Stimulated activated CD4-positive, alpha-beta T cell treated with anti-CD3 and anti-CD28 coated beads, Interleukin-2, amount 100 ng/mL, for 24 hours (primary cell): ENCODE results near the gene ETV6.
"Not testable (repeated sequence)": the region's sequence is repeated elsewhere in the genome, so short reads cannot be mapped to it uniquely, and the experiment has no call there.

Experiments
- DNase-seq, 2 donors: peaks; one replicate each; pipeline ENCODE4 v3.0.0-alpha.2; 2020

ETV6 gene

GRCh38 chr12:11649413-11650285, at the start of gene ETV6:
TSS of gene ETV6 (plus strand) at chr12:11649674. CDS start at chr12:11650128, 454 bp downstream.
- peak; percentile 79 to 84 for DNase-seq

- DNase-seq: no peak
Measured at GRCh38 chr12:11600199-11600598, 49.3 kb upstream of the ETV6 start.

GRCh38 chr12:11601647-11602046, 47.8 kb upstream of the ETV6 start:
- no peak for DNase-seq

- no peak for DNase-seq
Measured at GRCh38 chr12:11607313-11608081, 42.0 kb upstream of the ETV6 start.

GRCh38 chr12:11609045-11609444, 40.4 kb upstream of the ETV6 start:
- DNase-seq: no peak

- no peak for DNase-seq
Measured at GRCh38 chr12:11615481-11615880, 34.0 kb upstream of the ETV6 start.

GRCh38 chr12:11618046-11618445, 31.4 kb upstream of the ETV6 start:
- DNase-seq: no peak

GRCh38 chr12:11621797-11622423, 27.6 kb upstream of the ETV6 start:
- no peak for DNase-seq

- no peak for DNase-seq
Measured at GRCh38 chr12:11622876-11623281, 26.6 kb upstream of the ETV6 start.

- DNase-seq: no peak
Measured at GRCh38 chr12:11623382-11623781, 26.1 kb upstream of the ETV6 start.

GRCh38 chr12:11624116-11624515, 25.4 kb upstream of the ETV6 start:
- DNase-seq: no peak

- DNase-seq: not testable (repeated sequence)
Measured at GRCh38 chr12:11627709-11628108, 21.8 kb upstream of the ETV6 start.

- no peak for DNase-seq
Measured at GRCh38 chr12:11628353-11628752, 21.1 kb upstream of the ETV6 start.

GRCh38 chr12:11630046-11630706, 19.3 kb upstream of the ETV6 start:
- no peak for DNase-seq

GRCh38 chr12:11631288-11631687, 18.2 kb upstream of the ETV6 start:
- DNase-seq: no peak

GRCh38 chr12:11631881-11632280, 17.6 kb upstream of the ETV6 start:
- DNase-seq: not testable (repeated sequence)

GRCh38 chr12:11633968-11634367, 15.5 kb upstream of the ETV6 start:
- DNase-seq: no peak

GRCh38 chr12:11635341-11635740, 14.1 kb upstream of the ETV6 start:
- DNase-seq: no peak

- no peak for DNase-seq
Measured at GRCh38 chr12:11638315-11638916, 11.1 kb upstream of the ETV6 start.

GRCh38 chr12:11639454-11639853, 10.0 kb upstream of the ETV6 start:
- no peak for DNase-seq

- DNase-seq: no peak
Measured at GRCh38 chr12:11641522-11641921, 8.0 kb upstream of the ETV6 start.

GRCh38 chr12:11642785-11643184, 6.7 kb upstream of the ETV6 start:
- no peak for DNase-seq

- DNase-seq: no peak
Measured at GRCh38 chr12:11645391-11645790, 4.1 kb upstream of the ETV6 start.
